Activated T-helper 1 cell treated with anti-CD3 and anti-CD28 coated beads, Interleukin-12 subunit alpha, Interleukin-12 subunit beta, Interleukin-2, Interleukin-4 antibody, amounts not matched to agents 30 ng/mL and 10 ng/mL and 1 ng/mL, durations not matched to agents 14 hours and 24 hours and 36 hours (primary cell): ENCODE data around the gene CHKA. TPM values are rescaled to one million over a fixed set of nuclear protein-coding genes. Genes with fewer than 3 reads are reported as not detected.

Source experiments
- DNase-seq: peaks from one replicate; pipeline ENCODE4 v3.0.0; 2021; ENCODE audit warnings: low spot score
- H3K27ac Mint-ChIP-seq: one replicate; pipeline ENCODE4 v1.8.0; 2021; ENCODE audit warnings: mild to moderate bottlenecking, mixed read lengths
- H3K27me3 Mint-ChIP-seq: one replicate; pipeline ENCODE4 v1.8.0; 2022; ENCODE audit warnings: mild to moderate bottlenecking, moderate library complexity, mixed read lengths; ENCODE audit not compliant: insufficient read depth
- H3K36me3 Mint-ChIP-seq: one replicate; pipeline ENCODE4 v1.8.0; 2021; ENCODE audit warnings: low read depth, mixed read lengths
- H3K4me1 Mint-ChIP-seq: one replicate; pipeline ENCODE4 v1.8.0; 2021; ENCODE audit warnings: low read depth, mixed read lengths
- H3K4me3 Mint-ChIP-seq: one replicate; pipeline ENCODE4 v1.8.0; 2021; ENCODE audit warnings: mild to moderate bottlenecking, moderate library complexity, mixed read lengths
- H3K9me3 Mint-ChIP-seq: one replicate; pipeline ENCODE4 v1.8.0; 2021; ENCODE audit warnings: mixed read lengths
- intact Hi-C: fragments of 100-400 bp; cut with micrococcal nuclease; formaldehyde crosslinking; loops from one replicate; pipeline ENCODE4 v1.15.1; 2024
- total RNA-seq: library from RNA; stranded (reverse); gene quantifications from 2 replicates; pipeline ENCODE4 v1.2.3, GENCODE V29; 2022

CHKA gene
- total RNA-seq, 1 donor from 2014 or later, result 13.7 TPM

DNA sequence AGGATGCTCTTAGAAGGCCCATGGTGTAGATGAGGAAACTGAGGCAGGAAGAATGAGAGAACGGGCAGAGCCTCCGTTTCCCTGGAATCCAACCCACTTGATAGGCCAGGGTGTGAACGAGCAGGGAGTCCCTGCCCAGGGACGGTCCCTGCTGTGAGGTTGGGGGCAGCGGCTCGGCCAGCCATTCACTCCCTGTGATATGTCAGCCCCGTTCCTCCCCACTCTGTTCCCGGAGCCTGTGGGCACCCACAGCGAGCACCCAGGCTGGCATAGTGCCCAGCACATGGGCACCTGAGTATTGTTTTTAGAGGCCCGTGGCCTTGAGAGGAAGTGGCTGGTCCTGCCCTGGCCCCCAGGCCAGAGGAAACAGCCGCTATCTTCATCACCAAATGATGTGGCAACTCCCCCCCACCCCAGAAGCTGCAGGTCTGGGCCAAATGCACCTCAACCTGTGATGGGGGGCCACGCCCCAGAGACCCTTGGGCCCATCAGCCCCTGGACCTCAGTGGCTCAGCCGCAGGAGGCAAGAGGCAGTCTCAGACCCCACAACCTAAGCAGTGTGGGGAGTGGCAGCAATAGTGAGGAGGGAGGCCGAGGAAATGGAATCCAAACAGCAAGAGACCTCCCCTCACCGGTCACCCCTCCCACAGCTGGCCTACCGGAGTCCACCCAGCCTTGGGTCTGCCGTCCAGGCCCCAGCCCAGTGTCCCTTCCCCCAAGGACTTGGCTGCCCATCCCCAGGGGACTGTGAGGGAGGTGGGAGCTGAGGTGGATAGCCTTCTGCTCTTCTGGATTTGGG is 108.9 kb downstream of the CHKA start:
- Mint-ChIP-seq H3K4me1 (peaks cover 10% of the 10 kb centered on the region), H3K27me3 (no peaks in the 10 kb centered on the region), H3K9me3 (no peaks in the 10 kb centered on the region), H3K36me3 (no peaks in the 10 kb centered on the region), H3K4me3 (no peak overlapping the region), H3K27ac (no peak overlapping the region)
- intact Hi-C loops, result no loop called here
- no peak for DNase-seq

DNA sequence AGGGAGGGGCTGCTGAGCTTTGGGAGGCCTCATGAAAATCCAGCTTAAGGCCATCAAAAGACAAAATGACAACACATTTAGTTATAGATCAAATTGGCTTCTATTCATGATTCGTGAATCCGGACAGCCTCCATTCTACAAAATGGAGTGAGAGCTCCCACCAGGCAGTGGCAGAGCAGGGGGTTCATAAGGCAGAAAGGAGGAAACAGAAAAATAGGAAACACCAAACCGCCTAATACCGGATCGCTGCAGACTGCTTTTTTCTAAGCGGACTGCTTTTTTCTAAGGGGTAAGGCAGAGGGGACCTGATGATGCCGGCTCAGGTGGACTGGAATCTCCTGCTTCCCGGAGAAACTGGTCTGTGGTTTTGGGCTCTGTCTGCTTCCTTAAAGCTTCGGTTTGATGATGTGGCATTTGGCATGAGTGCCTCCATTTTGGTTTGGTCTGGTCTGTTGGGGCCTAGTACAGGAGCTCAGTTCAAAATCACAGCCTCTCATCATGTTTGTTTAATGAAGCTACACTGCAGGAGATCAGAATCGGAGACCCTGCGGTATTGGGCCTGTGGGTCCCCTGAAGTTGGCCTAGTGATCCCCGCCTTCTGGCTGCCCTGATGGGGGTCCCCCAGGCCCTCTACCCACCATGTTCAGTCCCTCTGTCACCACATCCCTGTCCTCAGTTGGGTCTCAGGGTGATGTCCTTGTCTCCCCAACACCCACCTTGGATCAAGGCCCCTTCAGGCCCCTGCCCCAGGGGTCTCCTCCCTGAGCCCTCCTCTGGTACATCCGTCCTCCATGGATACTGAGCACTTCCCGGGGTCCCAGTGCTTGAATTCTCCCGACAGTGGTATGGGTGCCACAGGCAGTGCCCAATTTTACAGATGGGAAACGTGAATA is 109.9 kb downstream of the CHKA start:
- Mint-ChIP-seq H3K4me3 (no peak overlapping the region), H3K27ac (no peak overlapping the region), H3K9me3 (no peaks in the 10 kb centered on the region), H3K4me1 (peaks cover 10% of the 10 kb centered on the region), H3K36me3 (no peaks in the 10 kb centered on the region), H3K27me3 (no peaks in the 10 kb centered on the region)
- intact Hi-C loops, result no loop called here
- no peak for DNase-seq

DNA sequence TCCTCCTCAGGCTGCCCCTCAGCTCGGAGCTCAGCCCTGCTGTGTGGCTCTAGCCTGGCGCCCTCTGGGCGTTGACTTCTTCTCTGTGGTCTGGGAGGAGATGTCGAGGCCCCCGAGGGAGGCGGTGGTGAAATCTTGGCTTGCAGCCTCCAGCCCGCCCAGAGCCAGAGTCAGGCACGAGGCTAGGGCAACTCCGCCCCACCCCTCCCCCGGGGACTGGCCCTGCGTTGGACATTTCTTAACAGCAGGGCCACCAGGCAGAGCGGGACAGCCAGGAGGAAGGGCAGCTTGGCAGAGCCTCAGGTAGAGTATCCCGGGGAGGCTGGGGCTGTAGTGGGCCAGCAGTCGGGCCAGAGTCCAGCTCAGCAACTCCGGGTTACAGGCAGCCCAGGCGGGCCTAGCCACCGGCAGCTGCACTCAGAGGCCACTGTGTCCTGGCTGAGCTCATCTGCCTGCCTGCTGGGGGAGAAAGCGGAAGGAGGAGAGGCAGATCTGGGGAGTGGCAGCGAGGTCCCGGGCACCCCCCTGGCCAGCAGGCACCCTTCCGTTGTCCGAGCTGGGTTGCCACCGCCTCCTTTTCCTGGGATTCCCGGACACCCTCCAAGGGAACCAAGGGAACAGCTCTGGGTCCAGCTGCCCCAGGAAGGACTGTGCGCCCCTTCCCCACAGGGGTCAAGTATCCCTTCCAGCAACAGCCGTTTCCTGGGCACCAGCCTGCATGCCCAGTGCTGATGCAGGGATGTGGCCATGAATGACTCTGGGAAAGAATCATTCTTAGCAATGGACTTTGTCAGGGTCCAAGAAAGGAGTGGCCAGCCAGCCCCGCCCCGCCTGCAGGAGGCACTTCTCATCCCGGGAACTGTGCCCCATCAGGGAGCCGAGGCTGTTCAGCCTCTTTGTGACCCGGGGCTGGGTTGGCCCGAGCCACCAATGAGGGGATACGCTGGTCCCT is 110.8 kb downstream of the CHKA start, which contains the start of gene ALDH3B1:
Gene ALDH3B1 (plus strand): TSS at position 238 of the 952 bp plus-strand sequence. CDS start 4,971 bp downstream, outside the sequence.
- H3K27ac Mint-ChIP-seq, result no peak within 1 kb of the TSS

DNA sequence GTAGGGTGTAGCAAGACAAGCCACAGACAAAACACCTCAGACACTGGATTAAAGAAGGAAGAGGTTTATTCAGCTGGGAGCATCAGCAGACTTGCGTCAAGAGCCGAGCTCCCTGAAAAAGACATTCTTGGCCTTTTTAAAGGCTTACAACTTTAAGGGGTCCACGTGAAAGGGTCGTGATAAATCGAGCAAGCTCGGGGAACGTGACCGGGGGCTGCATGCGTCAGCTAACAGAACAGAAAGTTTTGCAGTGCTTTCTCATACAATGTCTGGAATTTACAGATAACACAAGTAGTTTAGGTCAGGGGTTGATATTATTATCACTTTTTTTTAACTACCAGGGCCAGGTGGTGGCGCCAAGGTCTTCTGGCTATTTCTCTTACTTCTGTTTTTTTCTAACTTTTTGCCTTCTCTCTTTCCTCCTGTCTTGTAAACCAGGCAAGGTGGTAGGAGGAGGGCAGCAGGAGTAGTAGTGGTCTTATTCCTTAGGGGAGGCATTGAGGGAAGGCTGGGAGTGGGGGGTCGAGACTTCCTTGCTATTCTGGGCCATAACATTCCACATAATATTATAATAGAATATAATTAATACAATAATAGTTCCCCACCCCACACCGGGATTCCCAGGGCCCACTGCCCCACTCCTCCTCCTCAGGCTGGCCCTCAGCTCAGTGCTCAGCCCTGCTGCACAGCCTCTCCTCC is 111.6 kb downstream of the CHKA start:
- DNase-seq, result no peak
- H3K4me3 Mint-ChIP-seq, result no peak overlapping the region
- no peaks in the 10 kb centered on the region for H3K9me3 Mint-ChIP-seq
- H3K4me1 Mint-ChIP-seq, result peaks cover 15% of the 10 kb centered on the region
- no peak overlapping the region for H3K27ac Mint-ChIP-seq
- no peaks in the 10 kb centered on the region for H3K27me3 Mint-ChIP-seq
- intact Hi-C loops, result loop anchor here (1.0 kb wide), 1 partner anchor 197 kb away; no protein-coding TSS in a partner anchor
- no peaks in the 10 kb centered on the region for H3K36me3 Mint-ChIP-seq

More for the DNA sequence above, 110.8 kb downstream of the CHKA start, which contains the start of gene ALDH3B1:
- Mint-ChIP-seq H3K4me3 (no peak within 1 kb of the TSS), H3K27me3 (no peaks in the 10 kb centered on the region), H3K4me1 (peaks cover 10% of the 10 kb centered on the region), H3K9me3 (no peaks in the 10 kb centered on the region), H3K36me3 (no peaks in the 10 kb centered on the region)
- DNase-seq, result no peak
- intact Hi-C loops, result no loop called here

DNA sequence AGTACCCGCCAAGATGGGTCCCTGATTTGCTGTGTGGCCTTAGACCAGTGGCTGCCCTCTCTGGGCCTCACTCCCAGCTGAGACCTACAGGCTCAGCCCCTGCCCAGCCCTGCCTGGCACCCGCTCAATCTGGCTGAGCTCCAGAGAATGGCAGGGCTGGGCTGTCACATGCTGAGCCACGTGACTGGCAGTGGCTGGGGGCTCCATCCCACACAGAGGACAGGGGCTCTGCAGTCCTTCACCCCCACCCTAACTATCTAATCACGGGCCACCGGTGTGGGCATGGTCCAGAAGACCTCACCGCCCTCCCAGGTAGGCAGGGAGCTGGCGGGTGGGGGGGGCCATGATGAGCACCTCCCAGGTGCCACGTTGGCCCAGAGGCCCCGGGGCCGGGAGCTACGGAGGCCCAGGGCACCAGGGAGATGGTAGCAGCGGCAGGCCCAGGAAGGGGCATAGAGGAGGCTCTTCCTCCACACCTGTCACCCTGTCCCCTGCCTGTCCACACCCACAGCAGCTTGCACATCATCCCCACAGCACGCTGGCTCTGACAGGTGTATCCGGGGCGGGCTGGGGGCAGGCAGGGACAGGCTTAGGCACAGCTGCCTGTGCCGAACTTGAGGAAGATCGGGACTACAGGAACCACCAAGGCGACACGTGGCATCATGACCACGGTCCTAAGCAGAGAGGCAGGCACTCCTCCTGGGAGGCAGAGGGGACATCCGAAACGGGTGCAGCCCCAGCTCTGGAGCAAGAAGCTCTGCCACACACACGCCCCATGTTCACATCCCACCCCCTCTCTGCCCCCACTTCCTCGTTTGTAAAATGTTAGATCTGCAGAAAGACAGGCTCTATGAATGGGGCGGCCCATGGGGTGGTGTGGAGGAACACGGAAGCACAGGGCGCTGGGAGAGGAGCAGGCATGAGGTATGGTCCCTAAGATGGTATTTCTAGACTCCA is 112.5 kb downstream of the CHKA start:
- no peak for DNase-seq
- Mint-ChIP-seq H3K36me3 (no peaks in the 10 kb centered on the region), H3K4me1 (peaks cover 21% of the 10 kb centered on the region), H3K4me3 (no peak overlapping the region), H3K27me3 (no peaks in the 10 kb centered on the region), H3K9me3 (no peaks in the 10 kb centered on the region), H3K27ac (no peak overlapping the region)
- intact Hi-C loops, result loop anchor here (1.0 kb wide), 1 partner anchor 198 kb away; no protein-coding TSS in a partner anchor

DNA sequence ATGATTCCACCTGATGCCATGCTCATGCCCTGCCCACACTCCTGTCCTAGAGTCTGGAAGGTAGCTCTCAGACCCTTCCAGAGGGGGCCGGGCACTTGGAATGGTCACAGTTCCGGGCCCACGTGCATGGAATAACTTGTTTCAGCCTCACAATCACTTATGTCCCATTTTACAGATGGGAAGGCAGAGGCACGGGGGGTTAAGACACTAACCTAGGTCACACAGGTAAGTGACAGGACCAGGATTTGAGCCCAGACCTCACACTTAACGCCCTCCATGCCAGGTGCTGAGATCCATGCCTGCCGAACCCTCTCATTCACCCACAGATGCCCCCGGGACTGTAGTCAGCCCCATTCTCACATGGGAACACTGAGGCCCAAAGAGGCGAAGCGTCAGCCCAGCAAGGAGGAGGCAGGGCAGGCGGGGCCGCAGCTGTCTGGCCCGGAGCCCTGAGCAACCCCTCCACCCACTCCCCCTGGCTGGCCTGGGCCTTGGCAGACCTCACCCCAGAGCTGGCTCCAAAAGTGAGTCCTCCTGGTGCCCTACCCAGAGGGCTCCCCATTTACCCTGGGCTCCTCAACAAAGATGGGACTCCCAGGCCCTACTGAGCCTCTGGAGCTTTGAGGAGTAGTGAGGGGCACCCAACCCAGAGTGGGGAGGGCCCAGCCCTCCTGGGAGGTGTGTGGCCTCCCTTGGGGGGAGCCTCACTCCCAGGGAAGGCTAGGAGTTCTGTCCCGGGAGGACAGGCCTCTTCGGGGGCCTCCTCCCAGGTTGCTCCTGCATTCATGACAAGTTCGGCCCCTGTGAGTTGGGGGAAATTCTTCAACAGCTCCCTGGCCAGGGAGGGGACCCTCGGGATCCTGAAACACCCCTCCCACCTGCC is 113.4 kb downstream of the CHKA start:
- intact Hi-C loops, result no loop called here
- H3K27me3 Mint-ChIP-seq, result no peaks in the 10 kb centered on the region
- H3K27ac Mint-ChIP-seq, result no peak overlapping the region
- H3K4me3 Mint-ChIP-seq, result no peak overlapping the region
- DNase-seq, result no peak
- no peaks in the 10 kb centered on the region for H3K36me3 Mint-ChIP-seq
- H3K4me1 Mint-ChIP-seq, result peaks cover 24% of the 10 kb centered on the region
- H3K9me3 Mint-ChIP-seq, result no peaks in the 10 kb centered on the region

DNA sequence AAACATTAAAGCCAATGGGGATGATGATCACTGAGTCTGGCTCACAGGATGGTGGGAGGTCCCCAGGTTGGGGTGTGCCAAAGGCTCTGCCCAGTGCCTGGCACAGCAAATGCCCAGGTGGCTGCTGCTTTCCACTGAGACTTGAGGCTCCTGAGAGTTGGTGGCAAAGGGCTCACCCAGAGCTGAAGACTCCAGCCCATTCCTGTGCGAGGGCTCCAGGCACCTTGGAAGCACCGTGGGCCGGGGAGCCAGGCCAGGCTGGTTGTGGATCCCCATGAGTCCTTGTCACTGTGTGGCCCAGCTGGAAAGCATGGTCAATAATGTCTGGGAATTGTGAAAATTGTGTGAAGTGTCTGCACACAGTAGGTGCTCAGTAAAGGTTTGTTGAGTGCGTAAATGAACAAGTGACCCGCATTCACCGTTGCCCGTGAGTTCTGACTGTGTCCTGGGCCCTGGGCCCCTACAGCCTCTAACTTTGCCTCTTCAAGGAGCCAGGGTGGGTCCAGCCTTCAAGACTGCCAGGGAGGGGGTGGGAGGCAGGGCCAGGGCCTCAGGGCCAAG is 114.5 kb downstream of the CHKA start:
- H3K4me1 Mint-ChIP-seq, result peaks cover 33% of the 10 kb centered on the region
- no peak overlapping the region for H3K27ac Mint-ChIP-seq
- no peaks in the 10 kb centered on the region for H3K27me3 Mint-ChIP-seq
- H3K36me3 Mint-ChIP-seq, result no peaks in the 10 kb centered on the region
- intact Hi-C loops, result no loop called here
- H3K4me3 Mint-ChIP-seq, result no peak overlapping the region
- DNase-seq, result no peak
- no peaks in the 10 kb centered on the region for H3K9me3 Mint-ChIP-seq

DNA sequence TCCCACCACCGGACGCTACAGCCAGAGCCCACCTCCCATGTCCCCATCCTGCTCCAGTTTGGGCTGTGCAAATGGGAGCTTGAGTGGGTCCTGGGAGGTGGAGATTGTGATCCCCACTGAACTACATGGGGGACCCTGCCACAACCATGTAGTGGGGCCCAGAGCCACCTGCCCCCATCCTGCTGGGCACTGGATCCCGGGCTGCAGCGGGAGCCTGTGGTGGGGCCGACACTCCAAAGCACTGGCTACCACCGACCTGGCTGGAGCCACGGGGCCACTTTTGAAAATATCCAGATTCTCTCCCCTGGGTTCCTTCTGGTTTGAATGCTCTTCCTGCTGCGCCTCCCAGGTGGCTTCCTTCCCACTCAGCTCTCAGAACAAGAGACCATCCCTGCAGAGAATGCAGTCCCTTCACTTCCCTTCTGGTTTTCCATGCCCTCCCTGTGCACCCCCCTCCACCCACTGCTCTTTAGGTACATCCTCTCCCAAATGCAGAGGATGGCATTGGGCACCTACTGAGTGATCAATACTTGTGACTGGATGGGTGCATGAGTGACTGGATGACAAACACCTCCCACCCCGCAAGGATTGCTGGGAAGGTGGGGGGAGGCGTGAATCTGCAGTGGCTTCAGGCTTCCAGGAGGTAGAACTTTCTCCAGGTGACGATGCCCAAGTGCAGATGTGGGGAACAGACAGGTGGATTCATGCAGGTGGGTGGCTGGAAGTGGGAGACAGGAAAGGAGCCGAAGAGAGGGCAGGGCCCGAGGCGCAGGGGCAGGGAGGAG is 116.4 kb downstream of the CHKA start:
- H3K27ac Mint-ChIP-seq, result peak overlapping the region; percentile 82
- H3K27me3 Mint-ChIP-seq, result no peaks in the 10 kb centered on the region
- peak overlapping the region; percentile 85 for H3K4me3 Mint-ChIP-seq
- no peaks in the 10 kb centered on the region for H3K9me3 Mint-ChIP-seq
- intact Hi-C loops, result loop anchor here (1.0 to 2.0 kb wide), 4 partner anchors 8 to 210 kb away; partner anchors contain the start of gene NDUFS8
- no peak for DNase-seq
- H3K4me1 Mint-ChIP-seq, result peaks cover 33% of the 10 kb centered on the region
- no peaks in the 10 kb centered on the region for H3K36me3 Mint-ChIP-seq

DNA sequence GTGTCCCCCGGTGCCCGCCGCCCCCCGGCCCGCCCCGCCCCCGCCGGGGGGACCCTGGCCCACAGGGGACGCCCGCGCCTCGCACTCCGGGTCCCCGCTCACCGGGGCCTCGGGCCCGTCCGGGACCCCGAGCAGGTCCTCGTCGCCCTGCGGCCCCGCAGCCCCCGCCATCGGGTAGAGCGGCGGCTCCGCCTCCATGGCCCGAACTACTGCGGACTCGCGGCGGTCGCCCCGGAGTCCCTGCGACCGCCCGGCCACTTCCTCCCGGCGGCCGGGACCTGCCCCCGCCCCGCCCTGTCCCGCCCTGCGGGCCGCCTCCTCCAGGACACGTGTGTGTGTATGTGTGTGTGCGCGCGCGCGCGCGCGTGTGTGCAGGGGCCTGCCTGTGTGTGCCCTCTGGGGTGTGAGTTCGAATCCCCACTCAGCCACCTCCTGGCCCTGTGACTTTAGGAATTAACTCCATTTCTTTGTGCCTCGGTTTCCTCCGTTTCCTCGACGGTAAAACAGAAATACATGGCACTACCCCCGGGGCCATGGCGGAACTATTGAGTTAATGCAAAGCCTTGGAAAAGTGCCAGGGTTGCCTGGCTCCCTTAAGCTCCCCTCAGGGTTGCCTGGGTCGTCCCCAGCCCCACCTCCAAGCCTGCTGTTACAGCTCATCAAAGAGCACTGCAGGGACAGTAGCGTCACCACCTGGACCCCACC is 117.2 kb downstream of the CHKA start, which contains the start of gene UNC93B1:
Gene UNC93B1 (minus strand): TSS at position 252 of the 705 bp plus-strand sequence. CDS start 54 bp downstream, at position 198.
- Mint-ChIP-seq H3K36me3 (no peaks in the 10 kb centered on the region), H3K27ac (peak within 1 kb of the TSS; percentile 82), H3K9me3 (no peaks in the 10 kb centered on the region), H3K4me3 (peak within 1 kb of the TSS; percentile 85), H3K4me1 (peaks cover 27% of the 10 kb centered on the region), H3K27me3 (no peaks in the 10 kb centered on the region)
- intact Hi-C loops, result loop anchor here (1.0 to 2.0 kb wide), 4 partner anchors 8 to 211 kb away; partner anchors contain the start of gene NDUFS8
- peak; percentile 81 for DNase-seq
